ENCODE data around the gene ERGIC1. TPM values are rescaled to one million over a fixed set of nuclear protein-coding genes. Genes with fewer than 3 reads are reported as not detected.

ERGIC1 gene
- total RNA-seq, 4 donors from 2014 or later, result 116 to 172 (median 144) TPM

GRCh38 chr5:172877466-172878260, 43.6 kb downstream of the ERGIC1 start:
- WGBS, 2 donors (ENCODE audit: low coverage in 1 of 2), result 83 to 89% methylated on average over 5 of the region's 9 CpGs
- Histone ChIP-seq H3K36me3 (peaks cover 0 to 2% of the 10 kb centered on the region in 2 donors), H3K4me3 (no peak overlapping the region), H3K27ac (peak overlapping the region; percentile 83 to 95 (median 88)), H3K9me3 (no peaks in the 10 kb centered on the region), H3K4me1 (peaks cover 4 to 93% (median 14%) of the 10 kb centered on the region in 3 donors), H3K27me3 (no peaks in the 10 kb centered on the region)
- TF ChIP-seq CTCF (IDR thresholded peaks at IDR 0.05), result no peak
- no peak for TF ChIP-seq POLR2A (IDR thresholded peaks at IDR 0.05)
- no peak for TF ChIP-seq EP300 (IDR thresholded peaks at IDR 0.05)
- TF ChIP-seq POLR2AphosphoS5 (IDR thresholded peaks at IDR 0.05), result no peak
- no peak for ATAC-seq

GRCh38 chr5:172878585-172878932, 44.5 kb downstream of the ERGIC1 start:
- no peaks in the 10 kb centered on the region for H3K27me3 ChIP-seq
- H3K36me3 ChIP-seq, result peaks cover 0 to 4% of the 10 kb centered on the region in 2 donors
- TF ChIP-seq POLR2AphosphoS5 (IDR thresholded peaks at IDR 0.05), result no peak
- TF ChIP-seq POLR2A (IDR thresholded peaks at IDR 0.05), result no peak
- no peak for TF ChIP-seq CTCF (IDR thresholded peaks at IDR 0.05)
- no peak for TF ChIP-seq EP300 (IDR thresholded peaks at IDR 0.05)
- 45 to 65% methylated on average over 4 to 6 of the region's 9 CpGs for WGBS, 2 donors (ENCODE audit: low coverage in 1 of 2)
- peak overlapping the region in 1 of 2 donors; percentile 34 for H3K4me3 ChIP-seq
- H3K9me3 ChIP-seq, result no peaks in the 10 kb centered on the region
- peak; percentile 4 for ATAC-seq
- H3K27ac ChIP-seq, result peak overlapping the region; percentile 83 to 95 (median 88)
- H3K4me1 ChIP-seq, result peaks cover 1 to 84% (median 8%) of the 10 kb centered on the region in 3 donors

- peak; percentile 75 for TF ChIP-seq POLR2AphosphoS5 (IDR thresholded peaks at IDR 0.05)
- no peak for TF ChIP-seq EP300 (IDR thresholded peaks at IDR 0.05)
- ATAC-seq, result peak; percentile 35
- peaks cover 0 to 78% (median 6%) of the 10 kb centered on the region in 3 donors for H3K4me1 ChIP-seq
- H3K36me3 ChIP-seq, result peaks cover 0 to 4% of the 10 kb centered on the region in 2 donors
- H3K27me3 ChIP-seq, result no peaks in the 10 kb centered on the region
- peak overlapping the region in 1 of 2 donors; percentile 34 for H3K4me3 ChIP-seq
- H3K9me3 ChIP-seq, result no peaks in the 10 kb centered on the region
- 25 to 29% methylated on average over 15 to 18 of the region's 20 CpGs for WGBS, 2 donors (ENCODE audit: low coverage in 1 of 2)
- H3K27ac ChIP-seq, result peak overlapping the region; percentile 83 to 95 (median 88)
Measured at GRCh38 chr5:172878933-172879752, 45.1 kb downstream of the ERGIC1 start.

GRCh38 chr5:172881691-172882370, 47.8 kb downstream of the ERGIC1 start:
- H3K36me3 ChIP-seq, result peaks cover 0 to 4% of the 10 kb centered on the region in 2 donors
- TF ChIP-seq POLR2A (IDR thresholded peaks at IDR 0.05), result no peak
- TF ChIP-seq POLR2AphosphoS5 (IDR thresholded peaks at IDR 0.05), result no peak
- TF ChIP-seq EP300 (IDR thresholded peaks at IDR 0.05), result no peak
- no peak for TF ChIP-seq CTCF (IDR thresholded peaks at IDR 0.05)
- H3K27me3 ChIP-seq, result no peaks in the 10 kb centered on the region
- WGBS, 2 donors (ENCODE audit: low coverage in 1 of 2), result 78 to 92% methylated on average over 5 to 7 of the region's 8 CpGs
- peaks cover 0 to 70% (median 16%) of the 10 kb centered on the region in 3 donors for H3K4me1 ChIP-seq
- H3K4me3 ChIP-seq, result no peak overlapping the region
- H3K9me3 ChIP-seq, result no peaks in the 10 kb centered on the region
- H3K27ac ChIP-seq, result peak overlapping the region in 3 of 4 donors; percentile 37 to 95 (median 92)
- ATAC-seq, result no peak

GRCh38 chr5:172883066-172883465, 49.0 kb downstream of the ERGIC1 start:
- Histone ChIP-seq H3K9me3 (no peaks in the 10 kb centered on the region), H3K27ac (peak overlapping the region in 2 of 4 donors; percentile 92 to 95), H3K27me3 (no peaks in the 10 kb centered on the region), H3K4me1 (peaks cover 10 to 73% (median 29%) of the 10 kb centered on the region in 3 donors), H3K4me3 (no peak overlapping the region), H3K36me3 (peaks cover 0 to 4% of the 10 kb centered on the region in 2 donors)
- 68 to 90% methylated on average over 3 of the region's 3 CpGs for WGBS, 2 donors (ENCODE audit: low coverage in 1 of 2)
- no peak for TF ChIP-seq CTCF (IDR thresholded peaks at IDR 0.05)
- no peak for ATAC-seq

All from gastroesophageal sphincter (tissue), 4 donors.